Left colon (tissue), 2 donors: ENCODE data around the gene LRRC42. TPM values are rescaled to one million over a fixed set of nuclear protein-coding genes. Genes with fewer than 3 reads are reported as not detected.
A peak's percentile ranks its signal among the peaks of the same experiment; 100 is the strongest.

Experiments used
- ATAC-seq: fragments of 200-7000 bp; cut with Tn5 transposase; one replicate; pipeline ENCODE4 v1.9.1; 2020; ENCODE audit warnings: mild to moderate bottlenecking, moderate library complexity
- DNase-seq, 2 donors: peaks; one replicate each; pipeline ENCODE4 v3.0.0-alpha.2; 2020
- intact Hi-C, 2 donors: fragments of 100-400 bp; cut with DNase I in 1 of 2; cut with micrococcal nuclease in 1 of 2; formaldehyde crosslinking; loops; one replicate each; pipeline versions ENCODE4 v1.11.2 to v1.14.0; 2022; cut with DNase I, micrococcal nuclease
- total RNA-seq, 2 donors: library from RNA; stranded (reverse); fragmentation: NEBNext Ultra II Directional; extraction: Animal tissue kit (Norgen Biotek cat#: 25700); gene quantifications; one replicate each; pipeline ENCODE4 v1.2.1, GENCODE V29; 2021
- donor health status: DM: no; HTN: no; CAD: no.
- donor health status: DM: yes; HTN: yes; CAD: no.

The LRRC42 gene
- total RNA-seq, 2 donors from 2014 or later = 19.7 to 24.0 TPM

DNA sequence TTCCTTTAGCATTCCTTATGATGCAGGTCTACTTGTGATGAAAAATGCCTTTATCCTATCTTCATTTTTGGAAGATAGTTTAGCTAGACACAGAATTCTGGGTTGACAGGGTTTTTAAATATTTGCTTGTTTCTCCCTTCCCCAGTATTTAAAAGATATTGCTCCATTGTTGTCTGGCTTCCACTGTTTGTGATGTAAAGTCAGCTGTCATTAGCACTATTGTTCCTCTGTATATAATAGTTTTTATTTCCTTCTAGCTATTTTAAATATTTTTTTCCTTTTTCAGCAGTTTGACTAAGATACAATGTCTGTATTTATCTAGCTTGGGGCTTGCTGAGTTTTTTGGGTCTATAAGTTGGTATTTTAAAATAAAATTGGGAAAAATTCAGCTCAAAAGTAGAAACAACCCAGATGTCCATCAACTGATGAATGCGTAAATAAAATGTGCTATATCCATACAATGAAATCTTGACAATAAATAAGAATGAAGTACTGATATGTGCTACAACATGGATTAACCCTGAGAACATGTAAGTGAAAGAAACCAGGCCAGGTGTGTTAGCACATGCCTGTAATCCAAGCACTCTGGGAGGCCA, 11.9 kb upstream of the LRRC42 start:
- DNase-seq = no peak
- intact Hi-C loops = no loop called here
- ATAC-seq = no peak

DNA sequence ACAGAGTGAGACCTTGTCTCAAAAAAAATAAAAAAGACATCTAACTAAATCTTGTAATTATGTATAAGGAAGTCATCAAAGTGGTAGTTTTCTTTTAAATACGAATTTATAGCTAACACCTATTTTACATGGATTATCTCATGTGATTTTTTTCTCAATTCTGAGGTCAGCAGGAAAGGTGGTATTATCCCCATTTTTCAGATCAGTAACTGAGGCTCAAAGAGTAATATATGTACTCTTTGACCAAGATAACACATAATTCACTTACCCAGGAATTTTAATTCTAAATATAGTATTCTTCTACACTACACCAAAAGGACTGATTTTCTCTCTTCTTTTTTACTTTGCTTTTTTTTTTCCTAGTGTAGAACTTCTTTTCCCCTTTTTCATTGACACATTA, 9.7 kb upstream of the LRRC42 start:
- no peak for ATAC-seq
- intact Hi-C loops = no loop called here

DNA sequence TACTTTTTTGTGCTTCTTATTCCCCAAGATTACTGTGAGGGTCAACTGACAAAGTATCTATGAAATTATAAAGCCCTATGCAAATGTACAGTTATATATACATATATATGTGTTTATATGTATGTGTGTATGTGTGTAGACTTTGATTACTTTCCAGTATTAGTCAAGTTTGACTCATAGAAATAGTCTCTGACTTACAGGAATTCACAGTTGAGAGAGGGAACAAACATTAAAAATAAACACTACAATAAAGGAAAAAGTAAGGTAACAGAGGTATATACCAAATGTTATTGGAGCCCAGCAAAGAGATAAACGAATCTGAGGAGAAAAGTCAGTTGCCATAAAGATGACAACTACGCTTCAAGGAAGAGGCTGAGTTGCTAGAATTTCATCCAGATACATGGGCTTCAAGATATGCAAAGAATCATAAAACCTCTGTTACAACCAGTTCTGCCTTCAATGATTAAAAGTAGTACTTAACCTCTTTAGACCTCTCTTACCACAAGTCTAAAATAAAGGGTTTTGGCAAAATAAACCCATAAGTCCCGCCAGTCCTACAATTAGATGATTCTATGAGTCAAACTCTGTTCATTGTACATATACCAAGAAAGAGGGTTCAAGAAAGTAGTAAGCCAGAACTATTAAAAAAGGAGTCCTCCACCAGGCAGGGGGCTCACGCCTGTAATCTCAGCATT, 7.9 kb upstream of the LRRC42 start:
- no peak for ATAC-seq
- no peak for DNase-seq
- intact Hi-C loops = no loop called here

More for the DNA sequence above, 9.7 kb upstream of the LRRC42 start:
- no peak for DNase-seq

DNA sequence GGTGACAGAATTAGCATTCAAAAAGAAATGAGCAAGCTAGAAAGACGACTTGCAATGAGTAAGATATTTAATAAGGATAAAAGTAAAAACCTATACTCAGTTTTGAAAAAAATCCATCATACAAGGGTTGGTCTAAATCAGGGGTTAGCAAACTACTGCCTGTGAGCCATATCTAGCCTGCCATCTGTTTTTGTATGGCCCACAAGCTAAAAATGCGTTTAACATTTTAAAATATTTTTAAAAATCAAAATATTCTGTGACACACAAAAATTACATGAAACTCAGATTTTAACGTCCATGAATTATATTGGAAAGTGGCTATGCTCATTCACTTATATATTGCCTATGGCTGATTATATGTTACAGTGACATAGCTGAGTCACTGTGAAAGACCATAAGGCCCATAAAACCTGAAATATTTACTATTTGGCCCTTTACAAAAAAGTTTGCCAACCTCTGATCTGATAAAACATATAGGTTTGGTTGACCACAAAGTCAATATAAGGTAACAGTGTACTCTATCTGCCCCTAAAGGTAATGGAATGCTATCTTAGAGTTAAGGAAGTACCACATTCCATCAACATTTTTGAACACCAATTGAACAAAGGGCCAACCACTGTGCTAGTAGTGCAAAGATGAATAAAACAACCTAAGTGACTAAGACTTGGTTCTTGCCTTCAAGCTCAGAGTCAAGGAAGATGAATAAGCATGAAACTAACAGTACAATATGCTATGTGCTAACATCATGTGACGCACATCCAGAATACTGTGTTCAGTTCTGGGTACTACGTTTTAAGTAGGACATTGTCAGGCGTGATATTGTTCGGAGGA, 3.8 kb upstream of the LRRC42 start:
- no peak for ATAC-seq
- no peak for DNase-seq
- intact Hi-C loops = no loop called here

DNA sequence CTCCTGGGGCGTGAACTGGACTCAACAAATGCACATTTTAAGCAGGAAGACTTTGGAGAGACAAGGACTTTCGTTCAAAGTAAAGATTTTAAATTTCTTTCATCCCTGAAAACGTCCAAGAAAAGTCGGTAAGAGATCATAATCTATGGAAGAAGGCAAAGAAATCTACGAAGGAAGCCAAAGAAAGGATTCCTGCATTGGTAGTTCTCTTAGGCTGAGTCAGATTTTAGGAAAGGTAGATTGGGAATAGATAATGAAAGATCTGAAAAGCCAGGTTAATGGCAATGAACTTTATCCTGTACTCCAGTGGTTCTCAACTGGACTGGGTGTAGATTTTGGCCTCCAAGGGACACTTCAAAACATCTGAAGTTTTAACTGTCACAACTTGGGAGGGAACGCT, 3.1 kb upstream of the LRRC42 start:
- ATAC-seq = no peak
- intact Hi-C loops = no loop called here
- DNase-seq = no peak

DNA sequence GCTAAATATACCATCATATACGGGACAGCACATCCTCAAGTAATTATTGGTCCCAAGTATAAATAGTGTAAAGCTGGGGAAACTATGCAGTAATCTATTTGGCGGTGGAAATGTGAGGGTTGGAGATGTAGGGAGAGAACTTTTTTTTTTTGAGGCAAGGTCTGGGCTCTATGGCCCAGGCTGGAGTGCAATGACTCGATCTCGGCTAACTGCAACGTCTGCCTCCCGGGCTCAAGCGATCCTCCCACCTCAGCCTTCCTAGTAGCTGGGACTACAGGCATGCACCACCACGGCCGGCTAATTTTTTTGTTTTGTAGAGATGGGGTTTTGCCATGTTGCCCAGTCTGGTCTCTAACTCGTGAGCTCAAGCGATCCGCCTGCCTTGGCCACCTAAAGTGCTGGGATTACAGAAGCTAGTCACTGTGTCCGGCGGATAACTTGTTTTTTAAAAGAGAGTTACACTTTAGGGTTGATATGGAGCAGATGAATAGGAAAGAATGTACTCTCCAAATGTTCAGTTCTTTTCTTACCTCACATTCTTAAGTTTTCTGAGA, 2.6 kb upstream of the LRRC42 start:
- intact Hi-C loops = no loop called here
- no peak for ATAC-seq
- no peak for DNase-seq

DNA sequence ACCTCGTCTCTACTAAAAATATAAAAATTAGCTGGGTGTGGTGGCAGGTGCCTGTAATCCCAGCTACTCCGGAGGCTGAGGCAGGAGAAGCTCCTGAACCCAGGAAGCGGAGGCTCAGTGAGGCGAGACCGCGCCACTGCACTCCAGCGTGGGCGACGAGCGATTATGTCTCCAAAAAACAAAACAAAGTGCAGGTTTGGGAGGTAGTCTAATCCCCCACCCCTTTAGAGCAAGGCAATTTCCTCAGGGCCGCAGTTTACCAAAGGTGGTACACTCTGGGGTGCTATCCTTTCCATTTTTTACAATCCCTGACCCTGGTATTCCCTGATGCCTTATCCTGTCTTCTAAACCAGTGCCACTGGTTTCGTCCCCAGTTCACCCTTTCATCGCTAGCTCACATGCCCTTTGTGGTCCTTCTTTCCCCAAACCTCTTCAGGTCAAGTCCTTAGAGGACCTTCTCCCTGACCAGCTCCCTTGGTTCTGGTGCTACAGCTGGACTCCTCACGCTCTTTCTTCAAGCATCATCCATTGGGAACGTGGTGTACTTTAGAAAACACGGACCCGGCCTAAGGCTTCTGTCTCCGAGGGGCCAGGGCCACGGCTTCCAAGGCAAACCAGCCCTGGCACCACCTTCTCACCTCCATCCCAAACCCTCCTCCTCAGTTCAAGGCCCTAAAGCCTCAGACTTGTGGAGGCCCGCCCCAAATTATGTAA, 1.5 kb upstream of the LRRC42 start:
- no peak for ATAC-seq
- intact Hi-C loops = no loop called here
- DNase-seq = peak in 1 of 2 donors; percentile 13

DNA sequence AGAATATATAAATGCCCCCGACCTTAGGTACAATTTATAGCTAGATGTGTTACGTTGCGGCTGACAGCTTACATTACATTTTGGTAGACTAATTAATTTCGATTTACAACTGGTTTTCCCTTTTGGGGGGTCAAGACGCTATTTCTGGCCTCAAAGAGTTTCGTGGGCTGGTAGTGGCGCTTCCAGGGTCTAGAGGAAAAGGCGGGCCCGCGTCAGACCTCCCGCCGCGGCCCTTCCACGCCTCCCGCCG, 1.0 kb upstream of the LRRC42 start:
- no peak for DNase-seq
- intact Hi-C loops = no loop called here
- ATAC-seq = no peak

DNA sequence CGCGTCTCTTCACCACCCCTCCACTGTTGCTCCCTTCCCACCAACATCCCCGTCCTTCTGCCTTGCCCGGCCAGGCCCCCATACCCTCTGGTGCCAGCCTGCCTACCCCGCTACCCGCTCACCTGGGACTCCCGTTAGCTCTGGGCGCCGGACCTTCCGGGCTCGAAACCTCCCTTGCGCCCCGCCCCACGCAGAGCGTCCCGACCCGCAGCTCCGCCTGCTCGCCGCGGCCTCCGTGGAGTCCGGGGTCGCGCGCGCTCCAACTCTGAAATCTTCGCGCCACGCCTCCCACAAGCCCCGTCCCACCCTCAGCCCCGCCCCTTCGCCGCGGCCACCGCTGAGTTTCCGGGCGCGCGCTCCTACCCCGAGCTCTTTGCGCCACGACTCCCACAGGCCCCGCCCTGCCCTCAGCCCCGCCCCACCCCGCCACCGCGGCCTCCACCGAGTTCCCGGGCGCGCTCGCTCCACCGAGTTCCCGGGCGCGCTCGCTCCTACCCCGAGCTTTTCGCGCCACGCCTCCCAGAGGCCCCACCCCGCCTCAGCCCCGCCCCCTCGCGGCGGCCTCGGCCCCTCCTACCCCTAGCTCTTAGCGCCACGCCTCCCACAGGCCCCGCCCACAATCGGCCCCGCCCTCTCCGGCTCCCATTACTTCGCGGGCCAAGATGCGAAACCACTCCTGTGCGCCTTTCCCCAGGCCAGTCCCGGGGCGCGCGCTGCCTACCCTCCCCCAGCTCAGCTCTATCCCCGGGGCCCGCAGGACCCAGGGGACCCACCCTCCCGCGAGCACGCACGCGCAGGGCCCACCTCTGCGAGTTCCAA, 508 bp upstream of the LRRC42 start, which contains the start of gene IFT25:
Gene IFT25 (minus strand): TSS at position 267 of the 819 bp plus-strand sequence. CDS start 5,617 bp downstream, outside the sequence.
- peak; percentile 88 for ATAC-seq
- peak; percentile 94 to 99 for DNase-seq
- intact Hi-C loops = no loop called here

DNA sequence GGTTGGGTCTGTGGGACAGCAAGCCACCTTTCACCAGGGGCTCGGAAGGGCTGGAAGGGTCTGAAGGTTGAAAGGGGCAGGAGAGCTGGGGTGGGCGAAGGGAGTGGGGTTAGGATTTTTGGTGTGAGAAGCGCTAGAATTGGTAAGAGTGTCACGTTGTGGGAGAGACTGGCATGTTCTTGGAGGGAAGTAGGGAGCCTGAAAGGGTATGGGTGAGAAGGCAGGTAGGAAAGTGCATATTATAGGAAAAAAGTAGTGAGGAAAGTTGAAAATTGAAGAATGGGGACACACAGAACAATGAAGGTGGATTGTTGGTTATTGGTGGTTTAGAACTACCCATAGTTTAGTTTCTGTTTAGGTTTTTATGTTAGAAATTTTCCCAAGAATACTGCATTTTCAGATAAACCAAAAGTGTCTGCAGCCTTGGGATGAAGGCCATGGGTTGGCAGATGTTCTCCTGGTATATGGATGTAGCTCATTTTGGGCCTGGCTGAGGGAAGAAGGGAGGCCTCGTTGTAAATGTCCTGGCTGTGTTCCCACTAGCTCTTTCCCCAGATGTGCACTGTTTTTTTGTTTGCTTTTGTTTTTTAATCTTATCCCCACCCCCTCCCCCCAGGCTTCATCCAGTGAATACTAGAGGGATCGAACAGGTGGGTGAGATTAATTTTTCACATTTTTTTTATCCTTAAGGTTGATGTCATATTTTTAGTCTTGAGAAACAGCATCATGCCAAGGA, 1.2 kb downstream of the LRRC42 start:
- peak in 1 of 2 donors; percentile 25 for DNase-seq
- intact Hi-C loops = no loop called here
- no peak for ATAC-seq

DNA sequence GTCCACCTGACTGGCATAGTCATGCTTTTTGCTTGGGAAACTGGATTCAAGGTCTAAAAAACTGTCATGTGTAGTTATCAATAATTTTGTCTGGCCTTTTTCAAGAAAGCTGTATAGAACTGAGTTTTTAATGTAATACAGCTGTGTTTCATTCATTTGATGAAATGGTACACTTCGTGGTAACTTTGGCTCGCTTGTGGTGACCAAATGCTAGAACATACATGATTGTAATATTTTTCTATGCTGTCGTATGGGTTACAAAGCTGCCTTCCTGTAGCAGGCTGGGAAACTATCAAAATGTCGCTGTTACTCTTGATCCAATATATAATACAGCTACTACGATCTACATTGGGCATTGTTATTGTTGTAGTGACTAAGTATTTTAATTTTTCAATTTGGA, 2.1 kb downstream of the LRRC42 start:
- DNase-seq (no peak), ATAC-seq (no peak)
- intact Hi-C loops = no loop called here

DNA sequence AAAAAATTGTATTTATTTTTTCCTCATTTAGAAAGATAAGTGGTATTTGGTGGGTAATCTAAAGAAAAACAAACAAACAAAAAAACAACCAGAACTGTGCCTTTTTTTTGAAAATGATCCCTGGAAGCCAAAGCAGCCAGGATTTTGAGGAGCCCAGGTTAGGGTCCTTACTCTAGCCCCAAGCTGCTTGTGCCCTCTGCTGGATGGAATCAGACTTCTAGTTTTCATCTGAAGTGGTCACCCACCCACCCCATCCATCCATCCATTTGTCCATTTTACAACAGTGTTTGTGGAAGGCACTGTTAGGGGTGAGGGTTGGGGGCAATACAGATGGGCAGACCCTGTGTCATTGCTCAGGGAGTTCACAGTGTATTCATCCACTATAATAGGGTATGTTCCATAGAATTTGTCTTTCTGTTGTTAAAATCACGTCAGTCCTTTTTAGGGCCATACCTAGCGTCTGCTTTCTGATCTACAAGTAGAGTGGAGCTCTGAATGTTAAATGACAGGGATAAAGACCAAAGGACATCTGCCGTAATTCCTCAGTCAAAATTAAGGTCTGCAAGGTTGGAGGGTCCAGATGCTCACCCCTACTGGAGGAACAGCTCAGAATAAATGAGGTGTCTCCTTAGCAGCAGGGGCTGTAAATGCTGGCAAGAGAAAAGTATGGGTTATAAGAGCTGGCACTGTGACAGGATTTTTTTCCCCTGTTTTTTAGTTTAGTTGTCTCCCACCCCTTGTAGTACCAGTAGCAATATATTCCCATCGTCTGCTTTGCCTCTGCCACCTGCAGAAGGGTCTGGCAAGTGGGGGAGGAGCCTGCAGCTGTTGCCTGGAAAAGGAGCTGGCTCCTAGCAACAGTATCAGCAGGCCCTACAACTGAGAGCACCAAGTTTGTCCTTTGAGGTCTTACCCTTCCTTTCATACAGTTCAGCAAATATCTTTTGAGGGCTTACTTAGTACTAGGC, 3.2 kb downstream of the LRRC42 start:
- DNase-seq (peak in 1 of 2 donors; percentile 15), ATAC-seq (no peak)
- intact Hi-C loops = no loop called here

DNA sequence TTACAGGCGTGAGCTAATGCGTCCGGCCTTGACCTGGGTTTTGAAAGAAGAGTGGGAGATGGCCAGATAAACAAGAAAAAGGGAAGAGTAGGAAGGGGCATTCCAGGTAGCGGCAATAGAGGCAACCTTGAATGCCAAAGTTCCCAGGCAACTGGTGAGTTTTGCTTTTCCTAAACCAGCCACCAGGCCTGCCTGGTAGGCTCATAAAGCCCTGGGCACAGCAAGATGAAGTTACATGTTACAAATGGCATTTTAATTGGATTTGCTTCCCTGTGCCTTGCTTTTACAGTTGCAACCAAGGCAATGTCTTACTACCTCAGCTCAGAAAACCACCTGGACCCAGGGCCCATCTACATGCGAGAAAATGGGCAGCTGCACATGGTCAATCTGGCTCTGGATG, 5.5 kb downstream of the LRRC42 start:
- intact Hi-C loops = no loop called here
- DNase-seq = no peak
- no peak for ATAC-seq

DNA sequence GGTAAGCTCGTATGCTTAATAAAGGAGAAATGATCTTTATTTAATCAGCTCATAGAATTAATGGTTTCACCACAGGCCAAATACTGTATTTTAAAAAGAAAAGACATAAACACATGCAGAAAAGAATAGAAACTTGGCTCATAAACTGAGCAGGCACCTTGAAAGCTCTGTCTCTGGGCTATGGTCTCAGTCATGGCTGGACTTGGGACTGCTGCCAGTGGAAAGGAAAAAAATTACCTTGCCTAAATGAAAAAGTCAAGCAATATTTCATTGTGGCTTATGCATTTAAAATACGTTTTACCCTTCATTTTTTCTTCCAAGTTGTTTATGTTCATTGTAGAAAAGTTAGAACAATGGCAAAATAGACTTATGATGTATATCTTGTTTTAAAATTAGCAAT, 8.0 kb downstream of the LRRC42 start:
- ATAC-seq (no peak), DNase-seq (no peak)
- intact Hi-C loops = no loop called here

DNA sequence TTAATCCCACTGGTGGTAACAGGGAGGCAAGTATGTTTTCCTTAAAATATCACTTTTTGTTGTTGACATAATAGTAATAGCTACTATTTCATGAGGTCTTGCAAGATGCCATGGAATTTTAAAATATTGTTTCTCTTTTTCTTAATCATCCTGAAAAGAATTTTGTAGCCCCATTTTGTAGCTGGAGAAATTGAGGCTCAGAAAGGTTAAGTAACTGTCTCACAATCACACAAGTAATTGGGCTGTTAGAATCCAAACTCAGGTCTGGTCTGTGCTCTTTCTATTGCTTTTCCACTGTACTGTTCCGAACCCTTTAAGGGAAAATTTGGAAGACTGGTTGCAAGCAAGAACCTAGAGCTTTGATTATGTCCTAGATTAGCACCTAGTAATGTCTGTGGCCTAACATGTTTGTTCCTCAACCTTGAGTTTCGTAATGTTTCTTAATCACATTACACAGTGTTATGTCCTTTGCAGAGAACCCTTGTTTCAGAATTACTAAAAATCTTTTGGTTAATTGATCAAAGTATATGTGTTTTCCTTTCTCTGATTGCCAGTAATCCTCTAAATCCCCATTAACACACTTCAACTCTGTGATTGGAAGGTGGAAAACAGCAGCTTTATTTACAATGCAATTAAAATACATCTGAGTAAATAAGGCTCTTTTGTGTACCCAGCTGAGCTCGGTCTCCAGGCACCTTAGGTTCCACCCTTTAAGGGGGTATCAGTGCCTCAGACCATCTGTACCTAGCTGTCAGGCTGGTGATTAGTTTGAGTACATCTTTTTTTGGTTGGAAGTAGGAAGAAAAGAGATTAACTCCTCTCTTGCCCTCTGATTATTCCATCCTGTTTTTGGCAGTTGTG, 10.4 kb downstream of the LRRC42 start:
- DNase-seq (no peak), ATAC-seq (peak; percentile 66)
- intact Hi-C loops = no loop called here
